ENCODE results near the gene SOX5.

SOX5 gene

GRCh38 chr12:23684121-23684520 lies 265.3 kb downstream of the SOX5 start:
- DNase-seq (ENCODE audit: low read depth): no peak

DNA sequence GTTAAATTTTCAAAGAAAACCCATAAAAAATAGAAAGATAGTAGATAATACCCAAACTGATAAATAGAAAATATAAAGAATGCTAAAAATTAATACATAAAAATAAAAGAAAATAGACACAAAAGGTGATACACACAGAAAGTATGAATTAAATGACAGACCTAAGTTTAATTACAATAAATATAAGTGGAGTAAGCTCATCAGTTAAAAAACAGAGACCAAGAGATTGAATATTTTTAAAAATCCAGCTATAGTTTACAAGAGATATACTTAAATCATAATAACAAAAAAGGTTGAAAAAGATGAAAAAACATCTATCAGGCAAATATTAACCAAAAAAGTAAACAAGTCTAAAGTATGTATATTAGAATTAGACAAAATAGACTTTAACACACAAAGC lies 268.2 kb downstream of the SOX5 start:
- DNase-seq (ENCODE audit: low read depth): no peak

DNA sequence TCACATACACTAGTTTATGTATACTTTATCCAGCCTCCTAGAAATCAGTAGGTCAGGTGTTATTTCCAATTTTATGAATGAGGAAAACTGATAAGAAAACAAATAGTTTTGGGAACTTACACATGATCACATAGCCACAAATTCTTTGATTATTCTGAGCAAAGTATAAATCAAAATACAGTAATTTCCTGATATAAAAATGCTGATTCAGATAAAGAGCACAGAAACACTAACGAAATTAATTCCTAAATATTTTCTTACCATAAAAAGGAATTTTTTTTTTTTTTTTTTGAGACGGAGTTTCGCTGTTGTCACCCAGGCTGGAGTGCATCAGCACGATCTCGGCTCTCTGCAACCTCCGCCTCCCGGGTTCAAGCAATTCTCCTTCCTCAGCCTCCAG lies 275.4 kb downstream of the SOX5 start:
- DNase-seq (ENCODE audit: low read depth): no peak

- no peak for DNase-seq (ENCODE audit: low read depth)
Measured at GRCh38 chr12:23671881-23672280, 277.6 kb downstream of the SOX5 start.

GRCh38 chr12:23670684-23671083 lies 278.8 kb downstream of the SOX5 start:
- no peak for DNase-seq (ENCODE audit: low read depth)

DNA sequence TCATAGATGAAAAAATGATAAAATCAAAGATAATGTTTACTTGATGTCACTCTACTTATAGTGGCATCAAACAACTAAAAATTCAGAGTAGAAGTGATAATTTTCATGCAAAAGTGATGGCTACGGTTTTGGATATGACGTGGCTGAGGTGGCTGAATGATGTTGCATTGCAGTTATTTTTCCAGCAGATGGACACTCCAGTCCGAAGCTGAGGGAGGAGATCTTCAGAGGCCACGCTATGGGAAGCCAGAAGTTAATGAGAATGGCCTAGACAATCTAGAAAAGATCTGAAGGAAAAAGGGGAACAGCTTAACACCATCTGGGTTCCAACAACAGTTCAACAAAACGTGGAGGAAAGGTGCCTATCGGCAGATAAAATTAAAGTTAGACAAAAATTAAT lies 279.8 kb downstream of the SOX5 start:
- DNase-seq (ENCODE audit: low read depth): no peak

DNA sequence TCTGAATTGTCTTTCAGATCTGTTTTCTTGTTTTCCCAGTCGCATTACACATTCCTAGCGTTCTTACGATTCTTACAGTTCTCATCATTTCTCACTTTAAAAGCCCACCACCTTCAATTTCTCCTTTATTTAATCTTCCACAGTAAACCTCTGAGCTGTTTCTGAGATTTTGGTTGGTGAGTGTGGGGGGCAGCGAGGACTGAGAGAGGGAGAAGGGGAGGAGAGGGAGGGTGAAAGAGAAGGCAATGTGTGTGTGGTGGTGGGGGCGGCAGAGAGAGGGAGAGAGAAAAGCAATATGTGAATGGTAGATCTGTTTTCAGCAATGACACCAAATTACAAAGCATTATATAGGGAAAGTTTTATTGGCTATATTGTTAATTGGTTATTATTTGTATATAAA lies 282.6 kb downstream of the SOX5 start:
- no peak for DNase-seq (ENCODE audit: low read depth)

GRCh38 chr12:23662966-23663365 lies 286.5 kb downstream of the SOX5 start:
- no peak for DNase-seq (ENCODE audit: low read depth)

GRCh38 chr12:23659131-23659530 lies 290.3 kb downstream of the SOX5 start:
- DNase-seq (ENCODE audit: low read depth): no peak

DNA sequence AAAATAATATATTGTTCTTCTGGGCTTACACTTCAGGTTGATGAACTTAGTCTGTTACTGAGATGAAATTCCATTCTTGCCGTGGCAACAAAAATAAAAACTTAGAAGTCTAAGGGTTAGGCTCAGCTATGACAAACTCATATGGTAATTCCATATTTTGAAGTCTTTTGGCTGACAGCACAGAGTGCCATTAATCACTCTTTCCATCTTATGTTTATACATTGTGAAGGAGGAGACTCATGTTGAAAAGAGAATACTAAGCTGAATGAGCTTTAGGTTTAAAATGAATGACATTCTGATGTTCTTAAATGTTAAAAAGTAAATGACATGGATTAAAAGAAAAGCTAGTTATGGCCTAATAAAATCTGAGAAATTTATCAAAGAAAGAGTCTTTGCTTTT lies 291.9 kb downstream of the SOX5 start:
- DNase-seq (ENCODE audit: low read depth): no peak

GRCh38 chr12:23655884-23656283 lies 293.6 kb downstream of the SOX5 start:
- DNase-seq (ENCODE audit: low read depth): no peak

GRCh38 chr12:23655112-23655511 lies 294.4 kb downstream of the SOX5 start:
- DNase-seq (ENCODE audit: low read depth): no peak

- DNase-seq (ENCODE audit: low read depth): no peak
Measured at GRCh38 chr12:23648546-23648945, 300.9 kb downstream of the SOX5 start.

DNA sequence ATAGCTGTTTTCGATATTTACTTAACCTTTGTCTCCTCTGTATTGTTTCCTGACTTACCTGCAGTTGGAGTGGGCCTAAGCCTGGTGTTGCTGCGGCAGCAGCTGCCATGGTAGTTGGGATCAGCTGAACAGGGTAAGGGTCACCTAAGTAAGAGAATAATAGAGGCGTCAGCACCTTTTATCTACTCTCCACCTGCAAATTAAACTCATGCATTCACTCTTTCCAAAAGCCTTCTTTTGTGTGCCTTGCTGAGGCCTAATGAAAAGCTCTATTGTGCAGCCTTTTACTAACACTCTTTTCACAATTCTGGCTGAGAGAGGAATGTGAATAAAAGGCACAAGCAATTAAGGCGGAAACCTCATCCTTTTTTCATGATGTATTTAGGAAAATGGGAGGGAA lies 308.7 kb downstream of the SOX5 start:
- DNase-seq (ENCODE audit: low read depth): no peak

DNA sequence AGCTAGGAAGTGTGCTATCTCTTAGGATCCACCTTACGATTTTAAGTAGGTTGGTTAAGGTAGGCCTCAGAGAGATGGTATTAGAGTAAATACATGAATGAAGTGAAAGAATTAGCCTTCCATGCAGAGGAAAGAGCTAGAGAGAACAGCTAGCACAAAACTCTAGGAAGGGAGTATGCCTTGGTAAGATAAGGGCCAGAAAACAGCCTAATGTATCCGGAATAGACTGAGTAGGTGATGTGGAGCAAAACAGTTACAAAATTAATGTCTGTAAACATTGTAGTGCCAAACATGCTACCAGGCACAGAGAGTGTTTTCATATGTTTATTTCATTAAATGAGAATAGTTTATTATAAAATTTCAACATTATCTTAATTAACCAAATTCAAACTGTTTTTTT lies 315.1 kb downstream of the SOX5 start:
- no peak for DNase-seq (ENCODE audit: low read depth)

GRCh38 chr12:23631786-23632377 lies 317.6 kb downstream of the SOX5 start:
- no peak for DNase-seq (ENCODE audit: low read depth)

DNA sequence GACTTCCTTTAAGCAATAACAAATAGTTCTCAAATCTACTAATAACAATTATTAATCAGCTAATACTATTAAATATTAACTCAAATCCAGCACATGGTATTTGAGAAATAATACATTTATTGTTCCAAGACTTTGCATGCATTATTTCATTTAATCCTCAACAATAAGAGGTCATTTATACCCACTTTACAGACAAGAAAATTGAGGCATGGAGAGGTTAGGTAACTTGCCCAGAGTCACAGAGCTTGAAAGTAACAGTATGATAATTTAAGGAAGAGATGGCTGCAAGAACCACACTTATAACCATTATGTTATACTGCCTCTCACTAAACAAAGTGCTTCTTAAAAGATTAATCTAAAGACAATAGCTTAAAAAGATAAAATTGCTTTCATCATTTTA lies 318.9 kb downstream of the SOX5 start:
- DNase-seq (ENCODE audit: low read depth): no peak

DNA sequence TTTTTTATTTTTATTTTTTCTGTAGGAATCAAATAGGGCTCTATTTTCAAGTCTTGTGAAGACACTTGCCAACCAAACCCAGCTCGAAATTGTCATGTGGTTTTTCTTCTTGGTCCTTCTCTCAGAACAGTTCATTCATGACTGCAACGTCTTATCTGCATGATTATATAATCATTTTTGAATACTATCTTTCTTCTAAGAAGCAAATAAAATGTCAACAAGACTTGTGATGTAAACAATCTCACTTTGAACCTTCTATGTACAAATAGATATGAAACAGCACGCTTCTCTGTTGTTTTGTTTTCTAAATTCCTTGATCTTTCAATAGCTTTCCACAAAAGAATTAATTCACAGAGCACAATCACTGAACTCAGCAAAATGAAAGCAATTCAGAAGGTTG lies 320.7 kb downstream of the SOX5 start:
- no peak for DNase-seq (ENCODE audit: low read depth)

DNA sequence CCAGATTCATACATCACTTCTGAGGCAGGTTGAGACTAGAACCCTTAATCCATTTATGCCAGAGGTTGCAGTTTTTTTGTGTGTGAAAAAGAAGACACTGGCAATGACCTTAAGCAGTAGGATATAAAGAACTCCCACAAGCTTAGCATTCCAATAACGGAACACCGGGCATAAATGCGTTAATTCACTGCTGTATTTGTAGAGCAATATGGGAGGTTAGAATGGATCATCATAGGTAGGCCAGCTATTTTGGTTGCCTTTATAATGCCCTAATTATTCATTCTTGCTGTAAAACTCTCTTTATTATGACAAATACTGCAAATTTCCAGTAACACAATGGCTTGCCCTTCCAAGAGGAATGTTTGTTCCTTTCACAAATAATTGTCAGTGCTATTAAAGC lies 322.7 kb downstream of the SOX5 start:
- DNase-seq (ENCODE audit: low read depth): no peak

- DNase-seq (ENCODE audit: low read depth): no peak
Measured at GRCh38 chr12:23621900-23622299, 327.6 kb downstream of the SOX5 start.

- no peak for DNase-seq (ENCODE audit: low read depth)
Measured at GRCh38 chr12:23618718-23619117, 330.8 kb downstream of the SOX5 start.

DNA sequence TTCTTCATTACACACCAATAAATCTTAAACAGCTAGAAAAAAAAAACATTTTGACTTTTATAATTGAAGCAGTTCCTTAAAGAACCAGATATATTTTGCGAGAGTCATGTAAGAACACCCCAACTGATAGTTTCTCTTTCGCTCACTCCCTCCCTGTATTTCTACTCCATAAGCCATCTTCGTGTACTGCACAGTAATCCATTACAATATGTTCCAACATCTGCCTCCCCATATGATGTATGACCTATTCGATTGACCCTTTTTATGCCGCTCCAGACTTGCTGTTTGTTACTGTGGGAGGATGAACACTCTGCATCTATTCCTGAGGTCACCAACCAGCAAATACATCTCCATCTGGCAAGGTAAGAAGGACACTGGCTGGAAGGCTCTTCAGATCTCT lies 331.7 kb downstream of the SOX5 start:
- DNase-seq (ENCODE audit: low read depth): no peak

GRCh38 chr12:23614280-23614679 lies 335.2 kb downstream of the SOX5 start:
- no peak for DNase-seq (ENCODE audit: low read depth)

DNA sequence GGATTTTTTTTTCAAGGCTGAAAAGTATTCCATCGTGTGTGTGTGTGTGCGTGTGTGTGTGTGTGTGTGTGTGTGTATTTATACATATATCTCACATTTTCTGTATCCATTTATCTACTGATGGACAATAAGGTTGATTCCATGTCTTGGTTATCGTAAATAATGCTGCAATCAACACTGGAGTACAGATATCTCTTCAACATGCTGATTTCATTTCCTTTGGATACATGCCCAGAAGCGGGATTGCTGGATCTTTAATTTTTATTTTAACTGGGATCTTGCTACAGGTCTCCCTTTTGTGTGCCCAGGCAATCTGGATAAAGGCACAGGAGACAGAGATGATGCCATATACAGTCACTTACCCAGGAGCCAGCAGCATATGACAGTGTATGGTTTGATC lies 338.1 kb downstream of the SOX5 start:
- no peak for DNase-seq (ENCODE audit: low read depth)

- DNase-seq (ENCODE audit: low read depth): no peak
Measured at GRCh38 chr12:23600919-23601318, 348.6 kb downstream of the SOX5 start.

All from activated T-cell treated with anti-CD3 and anti-CD28 coated beads for 48 hours (primary cell).